Heart right ventricle (tissue), 16 donors: Measurements from ENCODE around the gene WDPCP. TPM values are rescaled to one million over a fixed set of nuclear protein-coding genes. Genes with fewer than 3 reads are reported as not detected.

Experiments
- ATAC-seq, 8 donors: fragments of 200-7000 bp; cut with Tn5 transposase; one replicate each; pipeline ENCODE4 v1.9.1; 2020; ENCODE audit warnings: mild to moderate bottlenecking in 8 of 8, moderate library complexity in 8 of 8, moderate number of reproducible peaks in 1 of 8
- DNase-seq, 2 donors: peaks; one replicate each; pipeline ENCODE4 v3.0.0-alpha.2; 2020
- H3K27ac ChIP-seq, 10 donors: fragments of 200-600 bp; sonication (generic) in 2 of 10; one replicate each; pipeline versions ENCODE4 v1.5.0 to v1.8.0; 2020 to 2022; ENCODE audit warnings: mild to moderate bottlenecking in 3 of 10
- H3K27me3 ChIP-seq, 7 donors: fragments of 200-600 bp; one replicate each; pipeline ENCODE4 v1.8.0; 2021 to 2022; ENCODE audit warnings: mild to moderate bottlenecking in 2 of 7
- H3K36me3 ChIP-seq, 9 donors: fragments of 200-600 bp; sonication (generic) in 1 of 9; one replicate each; pipeline versions ENCODE4 v1.5.0 to v1.8.0; 2020 to 2022; ENCODE audit warnings: mild to moderate bottlenecking in 2 of 9
- H3K4me1 ChIP-seq, 9 donors: fragments of 200-600 bp; sonication (generic) in 1 of 9; one replicate each; pipeline versions ENCODE4 v1.5.0 to v1.8.0; 2020 to 2022; ENCODE audit warnings: mild to moderate bottlenecking in 4 of 9
- H3K4me3 ChIP-seq, 10 donors: fragments of 200-600 bp; sonication (generic) in 2 of 10; one replicate each; pipeline versions ENCODE4 v1.5.0 to v1.8.0; 2020 to 2022; ENCODE audit warnings: mild to moderate bottlenecking in 7 of 10, moderate library complexity in 2 of 10
- H3K9me3 ChIP-seq, 11 donors: fragments of 200-600 bp in 10 of 11; sonication (generic) in 2 of 11; one replicate each; pipeline versions ENCODE4 v1.5.0 to v1.8.0; 2013 to 2022; ENCODE audit warnings: mild to moderate bottlenecking in 2 of 11, control low read depth in 1 of 11, moderate library complexity in 1 of 11
- WGBS, 2 donors: extraction: QIAGEN DNeasy Blood & Tissue Kit; methylation state at CpG; one replicate each; pipeline ENCODE4 v1.1.7; 2013; ENCODE audit warnings: inconsistent platforms in 1 of 2; 5-methylcytosine and 5-hydroxymethylcytosine counted together
- intact Hi-C, 10 donors: fragments of 100-400 bp; cut with DNase I; formaldehyde crosslinking; loops; one replicate each; pipeline versions ENCODE4 v1.11.1 to v1.14.2; 2022
- polyA plus RNA-seq, 2 donors: library from polyadenylated mRNA; stranded (reverse); fragments of 200-250 nt; gene quantifications; one replicate each; pipeline ENCODE4 v1.2.3, GENCODE V29; 2013
- total RNA-seq, 10 donors: library from RNA; stranded (reverse); fragmentation: NEBNext Ultra II Directional in 3 of 10; extraction: Animal tissue kit (Norgen Biotek cat#: 25700) in 3 of 10; gene quantifications; one replicate each; pipeline versions ENCODE4 v1.2.1 to v1.2.4, GENCODE V29; 2021 to 2023
- TF ChIP-seq, protein P1 (sequence below), 9 donors: fragments of 200-600 bp; sonication (generic) in 2 of 9; IDR thresholded peaks; one replicate each; pipeline versions ENCODE4 v1.5.0 to v1.8.0; 2021 to 2022; ENCODE audit warnings: antibody characterized with exemption in 9 of 9, mild to moderate bottlenecking in 5 of 9, moderate library complexity in 1 of 9
- donor health status: Arrhythmogenic right ventricular cardiomyopathy.
- donor health status: ischemic (EF 13 %, LVEDD 7.1; RV severe dilation, severe dysfunction).
- donor health status: healthy with polysubstance abuse.
- donor health status: DM: no; HTN: yes; CAD: no.
- donor health status: DM: no; HTN: no; CAD: no.
- donor health status: ischemic (EF 25% LVEDD 6.9; RV normal size, moderate dysfunction).
- donor health status: ischemic (EF 25% LVEDD 5.7; RV mildly dilated, moderate dysfunction).
- donor health status: healthy.
- donor health status: DM: yes; HTN: yes; CAD: no.
- donor health status: Ischemic cardiomyopathy.
- donor health status: ischemic (EF 35%, LVEDD 5.7; RV mildly dilated, moderate dysfunction).
- donor health status: nonischemic (EF 11% LVEDD 7.7; RV severe dilation, severe dysfunction).
- donor health status: DM: yes; HTN: yes; CAD: no.
- donor health status: PGD.
- donor health status: ischemic (EF 29% LVEDD 5.4; RV normal size, mild dysfunction).
- donor health status: nonischemic (EF 23%, LVEDD 6.1; RV moderate dilation, normal function).

The WDPCP gene
- total and polyA plus RNA-seq, 12 donors: 3.7 to 36.6 (median 20.2) TPM

DNA sequence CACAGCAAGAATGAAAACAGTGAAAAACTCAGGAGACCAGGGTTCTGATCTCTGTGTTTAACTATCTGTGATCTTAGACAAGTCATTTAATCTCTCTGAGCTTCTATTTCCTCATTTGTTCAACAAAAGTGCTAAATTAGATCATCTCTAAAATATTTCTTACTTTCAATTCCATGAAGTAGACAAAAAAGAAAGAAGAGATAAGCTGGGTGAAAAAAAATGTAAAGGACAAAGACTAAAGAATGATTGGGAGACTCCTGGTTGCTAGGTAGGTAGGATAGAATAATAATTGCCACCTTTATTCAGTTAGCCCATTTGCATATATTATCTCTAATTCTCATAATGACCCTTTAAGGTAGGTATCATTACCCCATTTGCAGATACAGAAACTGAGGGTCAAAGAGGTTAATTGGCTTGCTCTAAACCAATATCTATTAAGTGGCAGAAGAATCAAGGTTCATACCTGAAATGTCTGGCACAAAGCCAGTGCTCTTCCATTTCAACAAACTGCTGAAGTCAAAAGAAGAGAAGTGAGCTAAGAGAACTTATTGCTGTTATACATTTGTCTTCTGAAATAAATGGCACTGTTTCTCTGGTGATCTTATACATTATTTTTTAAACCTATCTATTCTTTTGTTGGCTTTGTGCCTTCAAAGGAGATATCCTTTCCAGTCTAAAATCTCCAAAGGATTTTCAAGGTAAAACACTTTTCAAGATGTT lies 395.9 kb downstream of the WDPCP start:
- intact Hi-C loops: no loop called here
- H3K27ac ChIP-seq: no peak overlapping the region
- no peaks in the 10 kb centered on the region for H3K27me3 ChIP-seq
- H3K4me3 ChIP-seq: no peak overlapping the region
- no peaks in the 10 kb centered on the region for H3K4me1 ChIP-seq
- H3K36me3 ChIP-seq: no peaks in the 10 kb centered on the region
- peaks cover 0 to 19% (median 0%) of the 10 kb centered on the region in 11 donors for H3K9me3 ChIP-seq
- DNase-seq (no peak), ATAC-seq (no peak)
- TF ChIP-seq, protein P1, sequence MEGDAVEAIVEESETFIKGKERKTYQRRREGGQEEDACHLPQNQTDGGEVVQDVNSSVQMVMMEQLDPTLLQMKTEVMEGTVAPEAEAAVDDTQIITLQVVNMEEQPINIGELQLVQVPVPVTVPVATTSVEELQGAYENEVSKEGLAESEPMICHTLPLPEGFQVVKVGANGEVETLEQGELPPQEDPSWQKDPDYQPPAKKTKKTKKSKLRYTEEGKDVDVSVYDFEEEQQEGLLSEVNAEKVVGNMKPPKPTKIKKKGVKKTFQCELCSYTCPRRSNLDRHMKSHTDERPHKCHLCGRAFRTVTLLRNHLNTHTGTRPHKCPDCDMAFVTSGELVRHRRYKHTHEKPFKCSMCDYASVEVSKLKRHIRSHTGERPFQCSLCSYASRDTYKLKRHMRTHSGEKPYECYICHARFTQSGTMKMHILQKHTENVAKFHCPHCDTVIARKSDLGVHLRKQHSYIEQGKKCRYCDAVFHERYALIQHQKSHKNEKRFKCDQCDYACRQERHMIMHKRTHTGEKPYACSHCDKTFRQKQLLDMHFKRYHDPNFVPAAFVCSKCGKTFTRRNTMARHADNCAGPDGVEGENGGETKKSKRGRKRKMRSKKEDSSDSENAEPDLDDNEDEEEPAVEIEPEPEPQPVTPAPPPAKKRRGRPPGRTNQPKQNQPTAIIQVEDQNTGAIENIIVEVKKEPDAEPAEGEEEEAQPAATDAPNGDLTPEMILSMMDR (IDR thresholded peaks at IDR 0.05): no peak

DNA sequence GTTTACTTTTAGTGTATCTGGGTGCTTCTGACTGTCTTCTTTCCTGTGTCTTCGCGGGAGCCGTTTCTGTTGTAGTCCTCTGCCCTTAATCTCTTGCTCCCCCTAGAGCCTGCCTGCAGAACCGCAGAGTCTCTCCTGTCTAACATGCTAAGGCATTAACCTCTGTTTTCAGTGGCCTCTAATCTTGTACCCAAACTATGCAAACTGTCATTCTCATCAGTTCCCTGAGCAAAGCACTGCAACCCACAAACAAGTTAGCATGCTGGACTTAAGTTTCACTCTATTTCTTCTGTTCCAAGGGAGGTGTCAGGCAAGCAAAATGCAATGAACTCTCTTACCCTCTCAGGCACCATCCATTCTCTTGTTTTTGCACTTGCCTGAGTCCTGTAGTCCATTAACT lies 399.3 kb downstream of the WDPCP start:
- intact Hi-C loops: no loop called here
- ATAC-seq (no peak), DNase-seq (no peak)
- no peaks in the 10 kb centered on the region for H3K36me3 ChIP-seq
- no peaks in the 10 kb centered on the region for H3K4me1 ChIP-seq
- no peaks in the 10 kb centered on the region for H3K27me3 ChIP-seq
- H3K4me3 ChIP-seq: no peak overlapping the region
- TF ChIP-seq, protein P1 (IDR thresholded peaks at IDR 0.05): peak in 7 of 9 donors; percentile 16 to 43 (median 33)
- H3K9me3 ChIP-seq: peaks cover 0 to 30% (median 0%) of the 10 kb centered on the region in 11 donors
- 18 to 29% methylated on average over 4 of the region's 4 CpGs for WGBS, 2 donors
- no peak overlapping the region for H3K27ac ChIP-seq

DNA sequence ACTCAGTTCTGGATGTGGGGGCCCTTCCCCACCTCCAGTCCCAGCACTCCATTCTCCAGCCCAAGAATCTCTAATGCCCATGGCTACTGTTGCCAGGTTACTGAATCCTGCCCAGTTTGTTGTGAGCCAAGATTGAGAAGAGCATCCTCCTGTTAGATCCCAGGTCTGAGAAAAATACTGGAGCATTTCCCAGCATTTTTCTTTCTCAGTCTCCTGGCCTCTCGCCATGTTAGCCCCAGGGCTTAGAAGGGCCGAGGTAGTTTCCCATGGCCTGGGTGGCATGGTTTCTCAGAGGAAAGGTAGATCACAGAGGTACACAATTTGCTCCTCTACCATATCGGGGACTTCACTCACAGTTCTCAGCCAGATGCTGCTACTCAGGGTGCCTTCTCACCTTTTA lies 401.9 kb downstream of the WDPCP start:
- intact Hi-C loops: no loop called here
- Histone ChIP-seq H3K9me3 (peaks cover 0 to 42% (median 0%) of the 10 kb centered on the region in 11 donors), H3K4me1 (no peaks in the 10 kb centered on the region), H3K27me3 (no peaks in the 10 kb centered on the region), H3K36me3 (no peaks in the 10 kb centered on the region), H3K27ac (no peak overlapping the region), H3K4me3 (no peak overlapping the region)
- TF ChIP-seq, protein P1 (IDR thresholded peaks at IDR 0.05): no peak
- DNase-seq: no peak
- 95 to 96% methylated on average over 3 of the region's 3 CpGs for WGBS, 2 donors
- no peak for ATAC-seq

DNA sequence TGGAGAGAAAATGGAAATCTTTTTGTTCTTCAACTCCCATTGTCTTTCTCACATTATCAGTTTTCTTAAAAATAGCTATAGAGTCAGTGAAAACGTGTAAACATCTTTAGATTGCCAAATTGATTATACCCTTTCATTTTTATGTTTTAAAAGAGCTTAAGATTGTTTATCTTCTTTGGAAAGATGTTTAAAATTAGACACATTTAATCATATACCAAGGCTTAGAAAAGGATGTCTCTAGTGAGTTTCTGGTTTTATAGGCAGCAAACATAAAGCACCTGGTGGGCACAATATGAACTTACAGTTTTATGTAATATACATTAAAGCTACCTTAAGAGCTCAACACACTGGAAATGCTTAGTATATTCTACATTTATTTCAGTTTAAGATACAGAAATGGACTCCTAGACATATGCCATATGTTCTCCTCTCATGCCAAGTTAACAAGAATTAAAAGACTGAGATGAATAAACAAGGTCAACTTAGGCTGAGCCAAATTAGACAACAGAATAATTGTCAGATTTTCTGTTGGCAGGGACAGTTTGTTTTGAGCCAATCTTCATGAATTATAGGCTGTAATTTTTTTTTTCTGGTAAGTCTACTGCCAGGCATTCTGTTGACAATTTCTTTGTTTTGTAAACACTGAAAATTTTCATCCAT lies 425.0 kb downstream of the WDPCP start:
- intact Hi-C loops: no loop called here
- ATAC-seq (no peak), DNase-seq (no peak)
- Histone ChIP-seq H3K27me3 (no peaks in the 10 kb centered on the region), H3K27ac (no peak overlapping the region), H3K4me3 (no peak overlapping the region), H3K36me3 (peaks cover 0 to 11% (median 0%) of the 10 kb centered on the region in 9 donors), H3K4me1 (no peaks in the 10 kb centered on the region), H3K9me3 (peaks cover 0 to 27% (median 6%) of the 10 kb centered on the region in 11 donors)
- TF ChIP-seq, protein P1 (IDR thresholded peaks at IDR 0.05): no peak
- 49 to 58% methylated on average over 1 of the region's 1 CpG for WGBS, 2 donors
